ENCODE data around the gene CNN2.

Gene CNN2

DNA sequence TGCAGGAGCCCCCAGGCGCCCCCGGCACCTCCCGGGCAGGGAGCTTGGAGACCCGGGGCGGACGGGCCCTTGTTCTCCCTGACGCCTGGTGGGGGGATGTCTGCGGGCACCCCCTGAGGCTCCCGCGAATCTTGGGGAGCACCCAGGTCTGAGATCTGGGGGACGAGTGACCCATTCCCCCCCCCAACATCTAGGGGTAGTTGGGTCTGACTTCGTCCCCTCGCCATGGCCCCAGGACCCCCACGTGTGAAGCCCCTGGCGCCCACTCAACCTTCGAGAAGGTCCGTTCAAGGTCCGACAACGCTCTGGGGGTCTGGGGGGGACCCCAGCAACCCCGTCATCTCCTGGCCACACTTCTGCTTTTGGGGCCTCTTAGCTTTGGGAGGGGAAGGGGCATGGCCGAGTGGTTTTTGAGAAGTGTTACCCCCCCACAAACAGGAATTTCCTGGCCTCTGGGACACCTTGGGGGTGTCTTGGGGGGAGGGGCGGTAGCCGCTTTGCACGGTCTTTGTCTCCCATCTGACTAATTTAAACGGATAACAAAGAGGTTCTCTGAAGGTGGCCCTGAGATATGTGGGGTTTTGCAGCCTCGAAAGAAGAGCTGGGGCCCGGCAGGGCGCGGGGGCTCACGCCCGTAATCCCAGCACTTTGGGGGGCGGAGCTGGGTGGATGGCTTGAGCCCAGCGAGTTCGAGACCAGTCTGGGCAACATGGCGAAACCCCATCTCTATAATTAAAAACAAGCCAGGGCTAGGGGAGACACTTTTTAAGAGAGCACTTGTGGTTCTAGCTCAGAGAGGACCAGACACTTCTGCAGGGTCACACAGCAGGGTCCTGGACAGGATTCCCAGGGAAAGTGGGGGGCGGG is 608 bp downstream of the CNN2 start:
- DNase-seq (ENCODE audit: low read depth in 2 of 2) = no peak

DNA sequence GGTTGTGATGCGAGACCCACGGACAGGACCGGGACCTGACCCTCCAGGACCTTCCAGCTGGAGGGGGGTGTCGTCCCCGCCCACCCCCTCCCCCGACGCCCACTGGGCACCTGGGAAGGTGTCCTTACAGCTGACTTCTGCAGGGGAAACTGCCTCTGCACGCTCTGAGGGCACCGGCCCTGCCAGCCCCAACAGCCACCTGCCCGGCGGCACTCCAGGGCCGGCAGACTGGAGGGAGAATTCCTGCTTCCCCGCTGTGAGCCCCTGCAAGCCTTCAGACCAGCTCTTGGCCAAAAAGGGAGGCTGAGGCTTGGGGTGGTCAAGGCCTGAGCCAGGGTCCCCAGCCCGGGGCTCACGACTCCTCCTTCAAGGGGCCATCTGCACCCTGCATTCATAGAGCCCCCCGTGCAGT is 1.2 kb downstream of the CNN2 start:
- no peak for DNase-seq (ENCODE audit: low read depth in 2 of 2)

DNA sequence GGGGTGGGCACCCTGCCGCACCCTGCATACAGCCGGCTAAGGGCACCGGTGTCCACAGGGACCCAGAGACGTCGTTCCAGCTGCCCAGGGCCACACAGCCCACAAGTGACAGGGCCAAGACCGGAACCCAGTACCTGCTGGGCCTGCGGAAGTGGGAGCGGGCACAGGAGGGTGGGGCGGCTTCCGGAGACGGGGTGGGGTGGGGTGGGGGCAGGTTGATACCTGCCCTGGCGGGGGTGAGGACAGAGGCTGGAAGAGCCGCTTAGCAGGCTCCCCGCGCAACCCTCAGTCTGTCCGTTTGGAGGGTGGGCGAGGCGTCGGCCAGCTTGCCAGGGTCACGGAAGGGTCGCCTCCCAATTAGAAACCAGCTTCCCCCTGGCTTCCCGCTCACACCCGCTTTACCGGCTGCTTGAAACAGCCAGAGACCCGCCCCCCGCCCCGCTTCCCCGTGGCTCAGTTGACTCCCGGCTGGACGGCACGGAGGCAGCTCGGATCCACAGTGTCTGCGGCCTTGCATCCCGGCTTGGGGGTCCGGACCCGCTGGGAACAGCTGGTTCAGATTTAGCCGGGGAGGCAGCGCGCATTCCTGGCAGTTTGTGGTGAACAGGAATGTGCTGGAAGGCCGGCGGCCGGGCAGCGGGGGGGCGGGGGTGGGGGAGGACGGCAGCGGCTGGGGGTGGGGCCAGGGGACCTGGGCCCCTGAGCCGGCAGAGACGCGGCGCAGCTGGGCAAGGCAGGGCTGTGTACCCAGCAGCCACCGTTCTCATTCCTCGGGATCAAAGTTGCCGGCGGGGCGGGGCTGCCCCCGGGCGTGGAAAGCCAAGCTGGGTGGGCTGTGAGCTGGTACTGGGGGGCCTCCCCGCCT is 1.9 kb downstream of the CNN2 start:
- DNase-seq (ENCODE audit: low read depth in 2 of 2) = no peak

DNA sequence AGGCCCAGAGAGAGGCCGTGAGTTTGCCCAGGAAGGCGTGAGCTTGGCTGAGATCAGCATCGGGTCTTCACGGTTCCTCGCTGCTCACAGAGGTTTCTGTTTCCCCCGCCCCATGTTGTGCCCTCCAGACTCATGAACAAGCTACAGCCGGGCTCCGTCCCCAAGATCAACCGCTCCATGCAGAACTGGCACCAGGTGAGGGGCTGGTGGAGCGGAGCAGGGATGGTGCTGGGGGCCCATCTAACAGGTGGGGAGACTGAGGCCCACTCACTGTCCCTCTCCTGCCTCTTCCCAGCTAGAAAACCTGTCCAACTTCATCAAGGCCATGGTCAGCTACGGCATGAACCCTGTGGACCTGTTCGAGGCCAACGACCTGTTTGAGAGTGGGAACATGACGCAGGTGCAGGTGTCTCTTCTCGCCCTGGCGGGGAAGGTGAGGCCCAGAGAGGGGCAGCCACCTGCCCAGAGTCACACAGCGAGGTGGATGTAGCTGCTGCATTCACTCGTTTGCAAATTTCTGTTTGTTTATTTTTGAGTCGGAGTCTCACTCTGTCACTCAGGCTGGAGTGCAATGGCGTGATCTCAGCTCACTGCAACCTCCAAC is 6.0 kb downstream of the CNN2 start:
- DNase-seq (ENCODE audit: low read depth in 2 of 2) = no peak

DNA sequence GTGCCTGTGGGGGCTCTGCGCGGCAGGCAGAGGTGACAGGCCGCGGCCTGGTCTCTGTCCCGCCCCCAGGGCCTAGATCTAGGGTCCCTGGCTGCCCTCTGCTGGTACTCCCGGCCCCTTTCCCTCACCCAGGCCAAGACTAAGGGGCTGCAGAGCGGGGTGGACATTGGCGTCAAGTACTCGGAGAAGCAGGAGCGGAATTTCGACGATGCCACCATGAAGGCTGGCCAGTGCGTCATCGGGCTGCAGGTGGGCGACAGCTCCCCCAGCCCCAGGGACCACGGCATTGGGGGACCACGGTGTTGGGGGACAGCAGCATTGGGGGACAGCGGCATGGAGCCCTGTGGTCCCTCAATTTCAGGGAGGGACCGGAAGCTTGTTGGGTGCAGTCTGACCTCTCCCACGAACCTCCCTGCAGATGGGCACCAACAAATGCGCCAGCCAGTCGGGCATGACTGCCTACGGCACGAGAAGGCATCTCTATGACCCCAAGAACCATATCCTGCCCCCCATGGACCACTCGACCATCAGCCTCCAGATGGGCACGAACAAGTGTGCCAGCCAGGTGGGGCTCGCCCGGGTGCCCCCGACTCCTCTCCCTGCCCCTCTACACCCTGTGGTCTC is 9.7 kb downstream of the CNN2 start:
- no peak for DNase-seq (ENCODE audit: low read depth in 2 of 2)

DNA sequence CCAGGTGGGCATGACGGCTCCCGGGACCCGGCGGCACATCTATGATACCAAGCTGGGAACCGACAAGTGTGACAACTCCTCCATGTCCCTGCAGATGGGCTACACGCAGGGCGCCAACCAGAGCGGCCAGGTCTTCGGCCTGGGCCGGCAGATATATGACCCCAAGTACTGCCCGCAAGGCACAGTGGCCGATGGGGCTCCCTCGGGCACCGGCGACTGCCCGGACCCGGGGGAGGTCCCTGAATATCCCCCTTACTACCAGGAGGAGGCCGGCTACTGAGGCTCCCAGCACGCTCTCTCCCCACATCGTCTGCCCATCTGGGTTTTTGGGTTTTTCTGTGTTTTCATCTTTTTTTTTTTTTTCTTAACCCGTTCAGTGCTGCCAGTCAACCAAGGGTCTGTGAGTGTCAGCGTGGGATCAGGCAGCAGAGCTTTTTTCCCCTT is 11.2 kb downstream of the CNN2 start:
- no peak for DNase-seq (ENCODE audit: low read depth in 2 of 2)

DNA sequence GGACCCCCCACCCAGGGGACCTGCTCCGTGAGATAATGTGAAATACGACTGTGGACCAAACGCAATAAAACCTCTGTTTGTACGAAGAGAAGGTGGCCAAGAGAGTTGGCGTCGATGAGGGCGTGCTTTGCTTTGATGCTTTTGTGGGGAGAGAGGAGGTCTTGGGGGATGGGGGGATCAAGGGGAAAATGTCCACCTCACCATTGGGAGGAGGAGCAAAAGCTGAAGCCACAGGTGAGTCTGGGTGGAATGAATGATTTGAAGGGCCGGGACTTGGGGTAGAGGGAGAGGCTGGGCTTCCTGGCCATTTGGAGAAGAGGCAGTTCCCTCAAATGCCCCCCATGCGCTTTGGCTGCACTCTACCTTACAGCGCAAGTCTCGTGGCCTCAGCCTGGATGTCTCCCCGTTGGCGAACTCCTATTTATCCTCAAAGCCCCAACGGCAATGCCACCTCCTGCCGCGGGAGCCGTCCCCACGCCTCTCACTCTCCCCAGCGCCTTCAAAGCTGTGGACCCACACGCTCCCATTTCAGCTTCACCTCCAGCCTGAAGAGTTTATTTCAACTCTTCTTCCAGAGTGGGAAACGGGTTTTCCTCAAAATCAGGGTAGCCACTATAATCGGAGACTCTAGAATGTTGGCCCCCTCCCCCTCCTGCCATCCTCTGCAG is 12.7 kb downstream of the CNN2 start:
- DNase-seq (ENCODE audit: low read depth in 2 of 2) = no peak

DNA sequence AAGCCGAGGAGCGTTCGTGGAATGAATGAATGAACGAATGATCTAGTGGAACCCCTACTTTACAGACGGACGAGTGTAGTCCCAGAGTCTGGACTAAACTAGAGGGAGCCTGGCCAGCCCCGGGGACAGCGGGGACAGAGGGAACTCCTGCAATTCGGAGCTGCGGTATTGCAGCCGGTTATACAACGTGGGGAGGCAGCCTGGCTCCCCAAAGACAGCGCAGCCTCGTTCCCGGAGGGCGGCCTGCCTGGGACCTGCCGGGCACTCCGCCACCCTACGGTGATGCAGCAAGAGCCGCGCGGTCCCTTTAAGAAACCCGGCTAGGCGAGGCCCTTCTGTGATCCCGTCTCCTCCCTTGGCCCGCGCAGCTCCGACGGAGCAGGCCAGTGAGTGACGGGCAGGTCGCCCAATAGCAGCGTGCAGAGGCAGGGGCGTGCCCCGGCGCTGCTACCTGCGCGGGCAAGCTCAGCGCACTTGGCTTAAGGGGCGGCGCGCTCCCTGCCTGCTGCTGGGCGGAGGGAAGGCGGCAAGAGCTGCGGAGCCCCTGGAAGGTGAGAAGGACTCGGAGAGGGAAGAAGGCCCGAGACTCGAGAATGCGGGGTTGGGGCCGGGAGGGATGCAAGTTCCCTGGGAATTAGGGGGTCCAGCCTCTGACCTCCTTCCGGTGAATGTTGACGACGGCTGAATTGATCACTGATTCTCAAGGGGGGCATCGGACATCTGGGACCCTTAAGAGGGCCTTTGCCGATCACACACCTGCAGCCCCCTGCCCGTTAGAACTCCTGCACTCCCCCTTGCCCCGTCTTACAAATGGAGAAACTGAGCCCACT is 13.5 kb downstream of the CNN2 start, which contains the start of gene ABCA7:
ABCA7 (plus strand) TSS at position 462 of the 830 bp plus-strand sequence. CDS start 1,255 bp downstream, outside the sequence.
- DNase-seq (ENCODE audit: low read depth in 2 of 2) = peak; percentile 99

DNA sequence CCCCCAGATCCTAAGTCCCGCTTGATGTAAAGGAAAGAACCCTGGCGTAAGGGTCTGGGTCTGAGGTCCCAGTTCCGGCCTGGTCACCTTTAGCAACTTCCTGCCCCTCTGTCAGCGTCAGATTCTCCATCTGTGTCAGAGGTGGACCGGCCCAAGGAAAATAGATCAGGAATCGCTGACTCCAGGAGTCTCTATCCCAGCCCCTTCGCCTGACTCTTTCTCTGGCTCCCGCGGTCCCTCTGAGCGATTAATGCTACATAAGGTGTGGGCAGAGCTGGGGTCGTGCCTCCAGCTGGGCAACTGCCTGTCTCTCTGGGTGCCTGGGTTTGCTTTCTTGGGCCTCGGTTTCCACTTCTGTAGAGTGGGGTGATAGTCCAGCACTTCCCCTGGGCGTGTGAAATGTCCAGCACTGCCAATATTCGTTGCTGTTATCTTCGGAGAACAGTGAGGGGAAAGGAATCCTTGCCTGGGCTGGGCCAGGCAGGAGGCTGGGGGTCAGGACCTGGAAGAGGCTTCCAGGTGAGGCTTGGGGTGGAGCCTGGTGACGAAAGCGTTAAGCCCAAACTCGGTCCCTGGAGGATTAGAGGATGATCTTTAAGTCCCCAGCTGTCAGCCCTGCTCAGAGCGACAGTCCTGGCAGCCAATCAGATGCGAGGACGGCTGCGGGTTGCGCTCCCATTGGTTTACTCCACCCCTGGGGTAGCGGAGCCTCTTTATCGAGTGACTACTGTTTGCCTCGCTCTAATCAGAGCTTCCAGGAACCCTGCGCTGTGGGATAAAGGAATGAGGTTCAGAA is 14.3 kb downstream of the CNN2 start:
- peak; percentile 78 to 80 for DNase-seq (ENCODE audit: low read depth in 2 of 2)

DNA sequence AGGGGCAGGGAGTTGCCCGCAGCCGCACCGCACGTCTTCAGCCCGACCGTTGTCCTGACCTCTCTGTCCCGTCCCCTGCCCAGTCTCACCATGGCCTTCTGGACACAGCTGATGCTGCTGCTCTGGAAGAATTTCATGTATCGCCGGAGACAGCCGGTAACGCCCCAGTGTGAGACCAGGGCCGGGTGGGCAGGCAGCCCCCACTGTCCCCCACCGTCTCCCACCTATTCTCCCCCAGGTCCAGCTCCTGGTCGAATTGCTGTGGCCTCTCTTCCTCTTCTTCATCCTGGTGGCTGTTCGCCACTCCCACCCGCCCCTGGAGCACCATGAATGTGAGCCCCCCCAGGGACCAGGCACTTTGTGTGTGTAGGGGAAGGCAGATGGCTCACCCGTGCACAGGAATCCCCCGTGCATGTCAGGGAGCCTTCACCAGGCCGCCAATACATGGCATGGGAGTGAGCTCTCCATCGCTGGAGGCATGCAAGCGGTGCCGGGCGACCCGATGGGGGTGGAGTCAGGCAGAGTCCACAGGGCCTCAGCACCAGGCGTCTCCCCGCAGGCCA is 14.9 kb downstream of the CNN2 start:
- no peak for DNase-seq (ENCODE audit: low read depth in 2 of 2)

DNA sequence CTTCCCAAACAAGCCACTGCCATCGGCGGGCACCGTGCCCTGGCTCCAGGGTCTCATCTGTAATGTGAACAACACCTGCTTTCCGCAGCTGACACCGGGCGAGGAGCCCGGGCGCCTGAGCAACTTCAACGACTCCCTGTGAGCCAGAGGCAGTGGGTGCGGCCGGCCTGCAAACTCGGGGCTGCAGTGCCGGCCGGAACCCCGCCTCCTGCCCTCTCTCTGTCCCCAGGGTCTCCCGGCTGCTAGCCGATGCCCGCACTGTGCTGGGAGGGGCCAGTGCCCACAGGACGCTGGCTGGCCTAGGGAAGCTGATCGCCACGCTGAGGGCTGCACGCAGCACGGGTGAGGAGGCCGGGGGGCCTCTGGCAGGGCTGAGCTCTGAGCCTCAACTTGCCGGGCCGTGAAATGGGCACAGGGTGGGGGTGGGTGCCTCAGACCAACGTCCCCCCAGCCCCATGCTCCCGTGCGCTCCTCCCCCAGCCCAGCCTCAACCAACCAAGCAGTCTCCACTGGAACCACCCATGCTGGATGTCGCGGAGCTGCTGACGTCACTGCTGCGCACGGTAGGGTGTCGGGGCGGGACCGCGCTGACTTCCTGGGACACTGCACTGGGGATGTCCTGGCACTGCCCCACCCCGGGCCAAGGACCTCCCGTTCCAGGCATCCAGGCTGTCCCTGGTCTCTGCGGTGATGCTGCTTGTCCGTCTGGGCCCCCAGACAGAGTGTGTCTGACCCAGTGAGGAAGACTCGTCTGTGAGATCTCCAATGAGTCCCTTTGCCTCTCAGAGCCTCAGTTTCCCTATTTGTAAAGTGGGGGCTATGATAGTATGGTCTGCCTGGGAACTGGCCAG is 15.7 kb downstream of the CNN2 start:
- no peak for DNase-seq (ENCODE audit: low read depth in 2 of 2)

DNA sequence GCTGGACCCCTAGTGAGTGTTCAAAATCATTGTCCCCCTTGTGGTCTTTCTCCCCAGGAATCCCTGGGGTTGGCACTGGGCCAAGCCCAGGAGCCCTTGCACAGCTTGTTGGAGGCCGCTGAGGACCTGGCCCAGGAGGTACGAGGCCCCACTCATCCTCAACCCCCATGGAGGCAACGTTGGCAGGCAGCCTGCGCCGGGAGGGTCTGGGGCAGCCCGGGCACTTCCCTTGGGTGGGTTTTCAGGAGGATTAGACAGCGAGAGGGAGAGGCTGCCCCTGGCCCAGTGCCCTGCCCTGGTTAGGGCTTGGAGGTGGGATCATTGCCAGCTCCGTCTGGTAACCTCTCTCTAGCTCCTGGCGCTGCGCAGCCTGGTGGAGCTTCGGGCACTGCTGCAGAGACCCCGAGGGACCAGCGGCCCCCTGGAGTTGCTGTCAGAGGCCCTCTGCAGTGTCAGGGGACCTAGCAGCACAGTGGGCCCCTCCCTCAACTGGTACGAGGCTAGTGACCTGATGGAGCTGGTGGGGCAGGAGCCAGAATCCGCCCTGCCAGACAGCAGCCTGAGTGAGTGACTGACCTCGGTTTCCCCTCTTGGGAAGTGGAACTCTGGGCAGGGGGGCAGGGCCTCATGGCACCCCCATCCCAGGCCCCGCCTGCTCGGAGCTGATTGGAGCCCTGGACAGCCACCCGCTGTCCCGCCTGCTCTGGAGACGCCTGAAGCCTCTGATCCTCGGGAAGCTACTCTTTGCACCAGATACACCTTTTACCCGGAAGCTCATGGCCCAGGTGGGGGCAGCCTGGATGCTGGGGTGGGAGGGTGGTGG is 16.5 kb downstream of the CNN2 start:
- no peak for DNase-seq (ENCODE audit: low read depth in 2 of 2)

DNA sequence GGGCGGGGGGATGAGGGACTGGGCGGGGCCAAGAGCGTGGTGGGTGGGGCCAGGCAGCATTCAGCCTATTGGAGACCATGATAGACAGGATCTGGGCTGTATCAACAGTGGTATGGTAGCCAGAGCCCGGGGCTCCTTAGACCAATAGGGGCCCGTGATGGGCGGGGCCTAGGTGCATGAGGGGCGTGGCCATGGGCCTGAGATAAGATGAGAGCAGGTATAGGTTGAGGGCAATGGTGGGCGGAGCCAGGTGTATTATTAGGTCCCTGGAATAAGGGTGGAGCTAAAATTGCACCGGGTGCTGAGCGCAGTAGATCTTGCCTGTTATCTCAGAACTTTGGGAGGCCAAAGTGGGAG is 18.8 kb downstream of the CNN2 start:
- DNase-seq (ENCODE audit: low read depth in 2 of 2) = no peak

DNA sequence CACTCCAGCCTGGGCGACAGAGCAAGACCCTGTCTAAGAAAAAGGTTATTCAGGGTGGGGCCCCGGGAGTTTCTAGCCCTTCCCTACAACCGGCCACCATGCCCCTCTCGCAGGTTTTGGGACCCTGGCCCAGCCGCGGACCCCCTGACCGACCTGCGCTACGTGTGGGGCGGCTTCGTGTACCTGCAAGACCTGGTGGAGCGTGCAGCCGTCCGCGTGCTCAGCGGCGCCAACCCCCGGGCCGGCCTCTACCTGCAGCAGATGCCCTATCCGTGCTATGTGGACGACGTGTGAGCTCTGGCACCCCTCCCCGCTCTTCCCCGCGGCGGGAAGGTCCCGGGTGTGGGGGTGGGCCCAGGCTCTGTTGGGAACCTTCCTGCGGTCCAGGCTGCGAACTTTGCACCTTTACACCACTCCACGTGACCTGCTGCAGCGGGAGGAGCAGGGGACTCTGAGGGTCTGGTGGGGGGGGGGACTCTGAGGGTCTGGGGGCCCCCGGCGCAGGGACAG is 19.8 kb downstream of the CNN2 start:
- DNase-seq (ENCODE audit: low read depth in 2 of 2) = no peak

DNA sequence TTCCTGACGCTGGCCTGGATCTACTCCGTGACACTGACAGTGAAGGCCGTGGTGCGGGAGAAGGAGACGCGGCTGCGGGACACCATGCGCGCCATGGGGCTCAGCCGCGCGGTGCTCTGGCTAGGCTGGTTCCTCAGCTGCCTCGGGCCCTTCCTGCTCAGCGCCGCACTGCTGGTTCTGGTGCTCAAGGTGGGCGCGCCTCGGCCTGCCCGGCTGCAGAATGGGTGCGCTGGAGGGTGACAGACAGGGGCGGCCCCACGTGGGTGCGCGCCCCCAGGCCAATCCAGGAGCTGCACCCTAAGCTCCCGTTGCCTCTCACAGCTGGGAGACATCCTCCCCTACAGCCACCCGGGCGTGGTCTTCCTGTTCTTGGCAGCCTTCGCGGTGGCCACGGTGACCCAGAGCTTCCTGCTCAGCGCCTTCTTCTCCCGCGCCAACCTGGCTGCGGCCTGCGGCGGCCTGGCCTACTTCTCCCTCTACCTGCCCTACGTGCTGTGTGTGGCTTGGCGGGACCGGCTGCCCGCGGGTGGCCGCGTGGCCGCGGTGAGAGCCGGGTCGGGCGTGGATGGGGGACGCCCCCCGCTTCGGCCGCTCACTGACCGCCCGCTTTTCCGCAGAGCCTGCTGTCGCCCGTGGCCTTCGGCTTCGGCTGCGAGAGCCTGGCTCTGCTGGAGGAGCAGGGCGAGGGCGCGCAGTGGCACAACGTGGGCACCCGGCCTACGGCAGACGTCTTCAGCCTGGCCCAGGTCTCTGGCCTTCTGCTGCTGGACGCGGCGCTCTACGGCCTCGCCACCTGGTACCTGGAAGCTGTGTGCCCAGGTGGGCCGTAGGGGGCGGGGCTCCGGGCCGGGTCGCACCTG is 20.7 kb downstream of the CNN2 start:
- DNase-seq (ENCODE audit: low read depth in 2 of 2) = no peak

DNA sequence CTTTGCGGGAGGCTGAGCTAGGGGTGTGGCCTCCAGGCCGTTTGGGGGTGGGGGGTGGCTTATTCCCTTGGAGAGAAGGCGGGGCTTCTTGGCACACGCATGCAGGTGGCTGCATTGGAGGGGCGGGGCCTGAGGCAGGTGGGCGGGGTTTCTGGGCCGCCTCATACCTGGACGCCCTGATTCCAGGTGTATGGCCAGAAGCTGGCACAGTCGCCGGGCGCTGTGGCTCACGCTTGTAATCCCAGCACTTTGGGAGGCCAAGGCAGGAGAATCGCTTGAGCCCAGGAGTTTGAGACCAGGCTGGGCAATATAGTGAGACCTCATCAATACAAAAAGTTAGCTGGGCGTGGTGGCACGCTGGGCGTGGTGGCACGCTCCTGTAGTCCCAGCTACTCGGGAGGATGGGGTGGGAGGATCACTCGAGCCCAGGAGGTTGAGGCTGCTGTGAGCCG is 21.3 kb downstream of the CNN2 start:
- DNase-seq (ENCODE audit: low read depth in 2 of 2) = no peak

All from stimulated activated CD8-positive, alpha-beta memory T cell treated with anti-CD3 and anti-CD28 coated beads, Interleukin-7, amount 100 ng/mL, for 1 hour (primary cell).